GM23248 (cell line): ENCODE measurements around the gene COL15A1. TPM values are rescaled to one million over a fixed set of nuclear protein-coding genes. Genes with fewer than 3 reads are reported as not detected.

ENCODE experiments used
- DNase-seq: peaks from one replicate; pipeline ENCODE4 v3.0.0-alpha.2; 2015
- H2AFZ ChIP-seq: fragments of 200-600 bp; sonication (generic); 2 replicates; pipeline ENCODE4 v1.6.1; 2016; ENCODE audit warnings: antibody characterized with exemption
- H3F3A ChIP-seq: fragments of 200-600 bp; sonication (generic); 2 replicates; pipeline ENCODE4 v1.6.1; 2016; ENCODE audit warnings: mild to moderate bottlenecking, antibody characterized with exemption, mixed run types; ENCODE audit not compliant: insufficient read depth
- H3K27ac ChIP-seq: fragments of 200-600 bp; sonication (generic); 2 replicates; pipeline ENCODE4 v1.5.1; 2016; ENCODE audit warnings: mild to moderate bottlenecking
- H3K27me3 ChIP-seq: fragments of 200-600 bp; sonication (generic); replicated peaks from 2 replicates; pipeline ENCODE4 v1.6.1; 2016; ENCODE audit warnings: mild to moderate bottlenecking; ENCODE audit not compliant: insufficient read depth
- H3K36me3 ChIP-seq: fragments of 200-600 bp; sonication (generic); 2 replicates; pipeline ENCODE4 v1.6.1; 2016; ENCODE audit warnings: low read depth, mild to moderate bottlenecking
- H3K4me1 ChIP-seq: fragments of 200-600 bp; sonication (generic); 2 replicates; pipeline ENCODE4 v1.6.1; 2016; ENCODE audit warnings: mild to moderate bottlenecking; ENCODE audit not compliant: insufficient read depth
- H3K4me2 ChIP-seq: fragments of 200-600 bp; sonication (generic); one replicate; pipeline ENCODE4 v1.6.1; 2016; ENCODE audit warnings: mild to moderate bottlenecking; ENCODE audit not compliant: unreplicated experiment
- H3K4me3 ChIP-seq: fragments of 200-600 bp; sonication (generic); 2 replicates; pipeline ENCODE4 v1.5.1; 2016; ENCODE audit warnings: mild to moderate bottlenecking
- H3K79me2 ChIP-seq: fragments of 200-600 bp; sonication (generic); 2 replicates; pipeline ENCODE4 v1.6.1; 2016; ENCODE audit warnings: mild to moderate bottlenecking; ENCODE audit not compliant: insufficient read depth
- H3K9ac ChIP-seq: fragments of 200-600 bp; sonication (generic); 2 replicates; pipeline ENCODE4 v1.6.1; 2016; ENCODE audit warnings: mild to moderate bottlenecking
- H3K9me2 ChIP-seq: fragments of 200-600 bp; sonication (generic); 2 replicates; pipeline ENCODE4 v1.6.1; 2016; ENCODE audit warnings: mixed run types, mild to moderate bottlenecking, moderate library complexity; ENCODE audit not compliant: insufficient read depth
- H3K9me3 ChIP-seq: fragments of 200-600 bp; sonication (generic); one replicate; pipeline ENCODE4 v1.6.1; 2017; ENCODE audit warnings: low read depth
- H4K20me1 ChIP-seq: fragments of 200-600 bp; sonication (generic); 2 replicates; pipeline ENCODE4 v1.6.0; 2016; ENCODE audit not compliant: insufficient read depth
- EZH2 ChIP-seq: fragments of 200-600 bp; sonication (generic); IDR thresholded peaks from 2 replicates; pipeline ENCODE4 v1.6.1; 2018; ENCODE audit warnings: antibody characterized with exemption, mild to moderate bottlenecking; ENCODE audit not compliant: insufficient read depth, poor library complexity, severe bottlenecking
- EZH2phosphoT487 ChIP-seq: fragments of 200-600 bp; sonication (generic); IDR thresholded peaks from 2 replicates; pipeline ENCODE4 v1.6.1; 2018; ENCODE audit warnings: antibody characterized with exemption, moderate library complexity, mild to moderate bottlenecking, low read depth; ENCODE audit not compliant: insufficient read depth
- in situ Hi-C: fragments of 300-500 bp; cut with MboI; formaldehyde crosslinking; loops from 2 replicates; pipeline ENCODE4 v1.15.0; 2020
- polyA plus RNA-seq: library from polyadenylated mRNA; unstranded; fragments of >200 nt; fragmentation: Nextera tagmentation; extraction: Ambion mirVana; gene quantifications from 2 replicates; pipeline ENCODE4 v1.2.1, GENCODE V29; 2016
- total RNA-seq: library from RNA; depleted of rRNA; stranded (reverse); fragments of >200 nt; shearing (Covaris generic); gene quantifications from 2 replicates; pipeline ENCODE4 v1.2.3, GENCODE V29; 2014; rRNA removed

The COL15A1 gene
- total and polyA plus RNA-seq, 2 experiments from 2014 or later, result 9.7 to 16.8 TPM

DNA sequence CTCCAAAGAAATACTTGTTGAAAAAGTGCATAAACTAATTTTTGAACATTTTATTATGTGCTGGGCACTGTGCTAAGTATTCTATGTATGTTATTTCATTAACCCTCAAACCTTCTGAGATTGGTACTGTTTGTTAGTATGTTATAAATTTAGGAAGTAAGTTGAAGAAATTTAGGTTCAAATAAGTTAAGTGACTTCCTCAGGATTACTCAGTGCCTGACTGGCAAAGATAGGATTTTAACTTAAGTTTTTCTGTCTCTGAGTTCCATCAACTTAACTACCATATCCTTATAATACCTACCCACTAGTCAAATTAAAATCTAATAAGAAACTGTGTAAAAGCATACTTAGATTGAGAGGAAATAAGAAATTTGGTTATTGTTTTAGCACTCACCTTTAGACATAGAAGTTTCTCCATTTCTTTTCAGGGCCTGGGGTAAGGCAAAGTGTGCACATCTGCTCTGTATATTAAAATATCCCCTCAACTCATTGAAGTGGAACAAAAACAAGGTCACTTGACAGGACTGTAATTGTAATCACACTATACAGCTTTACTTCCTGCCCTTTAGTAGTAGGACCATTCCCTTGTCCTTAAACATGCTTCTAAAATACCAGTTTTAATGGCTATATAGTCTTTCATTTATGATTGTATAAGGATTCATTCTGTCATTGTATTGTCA lies 176.4 kb downstream of the COL15A1 start:
- no peak for TF ChIP-seq EZH2
- no peak for TF ChIP-seq EZH2phosphoT487
- in situ Hi-C loops, result no loop called here
- peaks cover 100% of the 10 kb centered on the region for H3K79me2 ChIP-seq
- H2AFZ ChIP-seq, result no peak overlapping the region
- no peaks in the 10 kb centered on the region for H3K36me3 ChIP-seq
- no peak overlapping the region for H3K9ac ChIP-seq
- no peak overlapping the region for H3K4me3 ChIP-seq
- H4K20me1 ChIP-seq, result peaks cover 23% of the 10 kb centered on the region
- H3K27ac ChIP-seq, result no peak overlapping the region
- no peak for DNase-seq
- no peak overlapping the region for H3K4me2 ChIP-seq
- H3K9me3 ChIP-seq, result no peaks in the 10 kb centered on the region
- no peaks in the 10 kb centered on the region for H3K9me2 ChIP-seq
- 0 out of 2 replicates have a peak, but pooled peaks cover 3% of the 10 kb centered on the region for H3F3A ChIP-seq
- no peaks in the 10 kb centered on the region for H3K27me3 ChIP-seq
- H3K4me1 ChIP-seq, result 0 out of 2 replicates have a peak, but pooled peaks cover 10% of the 10 kb centered on the region

Other genes starting within 250 kb of the COL15A1 start
- gene GABBR2, start 235.0 kb upstream of the COL15A1 start, total RNA-seq, result 10.2 and 13.4 TPM in 2 replicates
- gene GABBR2, start 235.0 kb upstream of the COL15A1 start, polyA plus RNA-seq, result 6.9 and 7.5 TPM in 2 replicates
- gene ANKS6, start 147.4 kb upstream of the COL15A1 start, total RNA-seq, result 14.4 and 26.4 TPM in 2 replicates
- gene ANKS6, start 147.4 kb upstream of the COL15A1 start, polyA plus RNA-seq, result 6.1 and 7.1 TPM in 2 replicates
- gene GALNT12, start 136.2 kb upstream of the COL15A1 start, total RNA-seq, result 7.8 and 10.1 TPM in 2 replicates
- gene GALNT12, start 136.2 kb upstream of the COL15A1 start, polyA plus RNA-seq, result 0.74 and 1.5 TPM in 2 replicates
- 73.9 and 75.1 TPM in 2 replicates for gene TGFBR1, start 161.2 kb downstream of the COL15A1 start, total RNA-seq
- 41.0 and 46.3 TPM in 2 replicates for gene TGFBR1, start 161.2 kb downstream of the COL15A1 start, polyA plus RNA-seq